ENCODE measurements around the gene NUP93. TPM values are rescaled to one million over a fixed set of nuclear protein-coding genes. Genes with fewer than 3 reads are reported as not detected.

Gene NUP93
- total and polyA plus RNA-seq, 9 of the 15 experiments (the other 6 are each of a cell fraction or from before 2014, with no cell fraction given), result 92.0 to 162 (median 121) TPM

- Histone ChIP-seq H3K9me3 (replicated peaks; ENCODE audit: control insufficient read depth, insufficient read depth, low read depth, low read length) (no peaks in the 10 kb centered on the region), H2AFZ (ENCODE audit: low read depth, low read length) (no peak overlapping the region), H3K36me3 (ENCODE audit: control insufficient read depth, insufficient read depth, low read length) (no peaks in the 10 kb centered on the region; the same call in 2 of the 3 replicates), H3K27ac (ENCODE audit: extremely low read depth, low read depth, low read length) (no peak overlapping the region), H4K20me1 (replicated peaks; ENCODE audit: control insufficient read depth, insufficient read depth, low read length) (peaks cover 7% of the 10 kb centered on the region; the same call in 1 of the 2 replicates), H3K79me2 (ENCODE audit: control insufficient read depth, insufficient read depth, low read length) (peaks cover 17% of the 10 kb centered on the region; the same call in 2 of the 3 replicates), H3K27me3 (ENCODE audit: control insufficient read depth in 2 of 2, insufficient read depth in 2 of 2, low read length in 2 of 2) (no peaks in the 10 kb centered on the region), H3K4me2 (ENCODE audit: insufficient read depth, low read length) (no peak overlapping the region), H3K9me1 (ENCODE audit: control insufficient read depth, insufficient read depth, low read length) (no peaks in the 10 kb centered on the region), H3K4me1 (replicated peaks in 1 of 2; ENCODE audit: control insufficient read depth in 2 of 2, insufficient read depth in 2 of 2, low read length in 2 of 2) (no peaks in the 10 kb centered on the region), H3K9ac (ENCODE audit: insufficient read depth in 1 of 2, low read depth in 2 of 2, low read length in 2 of 2) (no peak overlapping the region), H3K4me3 (no peak overlapping the region)
- no TSS peak for BruUV-seq (replicated peaks)
- TF ChIP-seq MTA2 (IDR thresholded peaks at IDR 0.05; ENCODE audit: low read depth) (no peak), NONO (IDR thresholded peaks at IDR 0.05; ENCODE audit: low read depth in 2 of 2, low read length in 1 of 2) (no peak), ZBTB33 (CRISPR knock-in tag; IDR thresholded peaks at IDR 0.05) (no peak), EGR1 (conservative IDR thresholded peaks at IDR 0.05) (no peak), FOXK2 (conservative IDR thresholded peaks at IDR 0.05 in 1 of 2, IDR thresholded peaks at IDR 0.05 in 1 of 2; ENCODE audit: low read depth in 2 of 2) (no peak), ZNF717 (CRISPR knock-in tag; IDR thresholded peaks at IDR 0.05) (no peak), ZNF584 (CRISPR knock-in tag; IDR thresholded peaks at IDR 0.05; ENCODE audit: low read depth) (no peak), PHTF2 (CRISPR knock-in tag; IDR thresholded peaks at IDR 0.05) (no peak), BRF2 (IDR thresholded peaks at IDR 0.05; ENCODE audit: borderline replicate concordance, insufficient read depth, insufficient read length) (no peak), HNRNPK (IDR thresholded peaks at IDR 0.05; ENCODE audit: low read depth, low read length, poor library complexity, severe bottlenecking) (no peak), NR1H2 (CRISPR knock-in tag; IDR thresholded peaks at IDR 0.05) (no peak), RB1 (IDR thresholded peaks at IDR 0.05; ENCODE audit: low read depth) (no peak), CREM (IDR thresholded peaks at IDR 0.05; ENCODE audit: low read depth) (no peak), ARHGAP35 (IDR thresholded peaks at IDR 0.05; ENCODE audit: partially characterized antibody) (no peak), NKRF (IDR thresholded peaks at IDR 0.05; ENCODE audit: borderline replicate concordance) (no peak), NEUROD1 (IDR thresholded peaks at IDR 0.05; ENCODE audit: borderline replicate concordance, low read depth, low read length, partially characterized antibody) (no peak), HSF4 (CRISPR knock-in tag; IDR thresholded peaks at IDR 0.05; ENCODE audit: borderline replicate concordance) (no peak), YY1 (IDR thresholded peaks at IDR 0.05; ENCODE audit: borderline replicate concordance in 1 of 3, control insufficient read depth in 1 of 3, extremely low read depth in 1 of 3, insufficient read depth in 3 of 3, insufficient read length in 1 of 3, insufficient replicate concordance in 2 of 3, low read depth in 1 of 3, low read length in 2 of 3) (no peak)
- in situ Hi-C loops (cut with MboI) (no loop called here), intact Hi-C loops (cut with micrococcal nuclease) (loop anchor here (5.0 to 10.0 kb wide), 2 partner anchors 60 to 212 kb away; no protein-coding TSS in a partner anchor)
- CTCF ChIA-PET (ENCODE audit: low intra/inter-chr PET ratio), result no interaction called here
- 76% methylated on average over 6 of the region's 6 CpGs for WGBS (ENCODE audit: insufficient coverage, low coverage, missing lambda C conversion rate)
- FAIRE-seq, result no peak
- DNase-seq (ENCODE audit: extremely low read depth in 1 of 4, low spot score in 3 of 4), result no peak
- ATAC-seq, result no peak
- POLR2A ChIA-PET, result interaction anchor here (0.6 to 2.4 kb wide), 3 partner anchors 8 to 18 kb away, joined by 3 to 10 read pairs (median 5); no protein-coding TSS in a partner anchor
These were observed 57.2 kb downstream of the NUP93 start for GRCh38 chr16:56787167-56787566.

Data from K562 (cell line).